HepG2 (cell line): ENCODE measurements around the gene NUFIP2. TPM values are rescaled to one million over a fixed set of nuclear protein-coding genes. Genes with fewer than 3 reads are reported as not detected.

Experiments used
- ATAC-seq: fragments of 200-7000 bp; cut with Tn5 transposase; 3 replicates; pipeline ENCODE4 v1.9.1; 2020; ENCODE audit warnings: mild to moderate bottlenecking, moderate library complexity
- BruUV-seq: library from RNA; stranded (reverse); fragments of 400-500 nt; replicated peaks from 2 replicates; lab custom pipeline; 2021; lab: Mats Ljungman, UMichigan
- CTCF ChIA-PET: fragments of 300-600 bp; formaldehyde crosslinking; extraction: SDS; loops from one replicate; lab custom pipeline; 2021; ENCODE audit warnings: low total read pairs, inconsistent platforms, low intra/inter-chr PET ratio; lab: Yijun Ruan, JAX
- POLR2A ChIA-PET: fragments of 350-600 bp; sonication (Branson Sonifier 250); formaldehyde crosslinking; loops from one replicate; lab custom pipeline; 2020; ENCODE audit warnings: antibody characterized with exemption, inconsistent platforms; lab: Yijun Ruan, JAX
- DNase-seq: peaks from one replicate; pipeline ENCODE4 v3.0.0-alpha.2; 2015; ENCODE audit warnings: low spot score
- FAIRE-seq: peaks from 3 replicates; lab custom pipeline; 2011; peaks lifted over from hg19 to GRCh38; lab: Jason Lieb, UNC
- H2AFZ ChIP-seq: one replicate; pipeline ENCODE4 v1.6.1; 2011; ENCODE audit warnings: low read length, inconsistent platforms
- H3K27ac ChIP-seq: fragments of 300-600 bp; 3 replicates; pipeline ENCODE4 v1.8.0; 2011; ENCODE audit warnings: mixed run types, mild to moderate bottlenecking, mixed read lengths, low read length, inconsistent platforms; ENCODE audit not compliant: insufficient read depth; ENCODE audit errors: extremely low read length
- H3K27me3 ChIP-seq, 2 experiments: fragments of 200-600 bp in 1 of 2; 2 replicates in 1 of 2; 3 replicates in 1 of 2; pipeline versions ENCODE4 v1.6.0 to v1.8.0; 2011; ENCODE audit warnings: low read length in 2 of 2, mild to moderate bottlenecking in 2 of 2, moderate library complexity in 2 of 2, inconsistent platforms in 1 of 2; ENCODE audit not compliant: insufficient read depth in 2 of 2, control insufficient read depth in 1 of 2
- H3K36me3 ChIP-seq, 2 experiments: fragments of 200-600 bp in 1 of 2; replicated peaks in 1 of 2; 2 replicates in 1 of 2; 3 replicates in 1 of 2; pipeline versions ENCODE4 v1.5.1 to v1.8.0; 2011; ENCODE audit warnings: low read length in 2 of 2, inconsistent platforms in 1 of 2; ENCODE audit not compliant: insufficient read depth in 2 of 2, control insufficient read depth in 1 of 2
- H3K4me1 ChIP-seq: 2 replicates; pipeline ENCODE4 v1.5.1; 2012; ENCODE audit warnings: low read length, inconsistent platforms; ENCODE audit not compliant: insufficient read depth
- H3K4me2 ChIP-seq: 2 replicates; pipeline ENCODE4 v1.6.0; 2011; ENCODE audit warnings: low read depth, low read length, inconsistent platforms
- H3K4me3 ChIP-seq, 3 experiments: fragments of 200-600 bp in 1 of 3; sonication (generic), shearing (Covaris generic) in 1 of 3; replicated peaks in 1 of 3; 2 replicates each; pipeline ENCODE4 v1.5.1; 2011 to 2016; ENCODE audit warnings: low read length in 3 of 3, inconsistent platforms in 2 of 3, low read depth in 2 of 3, mild to moderate bottlenecking in 2 of 3, control low read depth in 1 of 3, mixed read lengths in 1 of 3; ENCODE audit not compliant: insufficient read depth in 1 of 3
- H3K79me2 ChIP-seq: one replicate; pipeline ENCODE4 v1.6.1; 2011; ENCODE audit warnings: low read length, inconsistent platforms; ENCODE audit not compliant: insufficient read depth
- H3K9ac ChIP-seq: 2 replicates; pipeline ENCODE4 v1.6.0; 2011; ENCODE audit warnings: mild to moderate bottlenecking, low read depth, low read length, inconsistent platforms; ENCODE audit not compliant: insufficient read depth
- H3K9me3 ChIP-seq: 2 replicates; pipeline ENCODE4 v1.5.1; 2012; ENCODE audit warnings: mild to moderate bottlenecking, low read length
- H4K20me1 ChIP-seq: 2 replicates; pipeline ENCODE4 v1.6.0; 2011; ENCODE audit warnings: inconsistent platforms, mild to moderate bottlenecking, low read length, moderate library complexity; ENCODE audit not compliant: insufficient read depth
- CEBPB ChIP-seq: IDR thresholded peaks from 2 replicates; pipeline ENCODE4 v1.6.1; 2011; ENCODE audit warnings: low read depth, low read length, improper control_type of control experiment, borderline replicate concordance
- MAF1 ChIP-seq: sonication (generic); formaldehyde crosslinking; IDR thresholded peaks from 2 replicates; pipeline ENCODE4 v1.5.0; 2020; ENCODE audit warnings: missing genetic modification reagents, borderline replicate concordance
- ZBTB3 ChIP-seq: sonication (generic); formaldehyde crosslinking; IDR thresholded peaks from 2 replicates; pipeline ENCODE4 v1.4.0; 2020; ENCODE audit warnings: low read depth, mild to moderate bottlenecking, moderate library complexity, missing genetic modification reagents, borderline replicate concordance
- ZBTB7A ChIP-seq: sonication (generic); formaldehyde crosslinking; IDR thresholded peaks from 2 replicates; pipeline ENCODE4 v1.8.0; 2022; ENCODE audit warnings: mild to moderate bottlenecking, missing genetic modification reagents
- ZNF496 ChIP-seq: sonication (generic); formaldehyde crosslinking; IDR thresholded peaks from 2 replicates; pipeline ENCODE4 v1.8.1; 2023; ENCODE audit warnings: mild to moderate bottlenecking, moderate library complexity, missing genetic modification reagents; ENCODE audit not compliant: insufficient replicate concordance
- WGBS: methylation state at CpG from one replicate; pipeline ENCODE4 v1.1.6; 2017; ENCODE audit warnings: low lambda C conversion rate; 5-methylcytosine and 5-hydroxymethylcytosine counted together
- in situ Hi-C: cut with HindIII; loops from 2 replicates; pipeline ENCODE4 v1.10.0; 2017; ENCODE audit warnings: low pct_unique_long_range_greater_than_20kb; ENCODE audit not compliant: extremely low pct_ligation_motif_present
- intact Hi-C: fragments of 100-400 bp; cut with micrococcal nuclease; formaldehyde crosslinking; loops from one replicate; pipeline ENCODE4 v1.10.0; 2022; ENCODE audit not compliant: unreplicated experiment
- polyA plus RNA-seq, 8 experiments: library from polyadenylated mRNA; depleted of rRNA in 3 of 8; stranded (reverse) in 7 of 8; unstranded in 1 of 8; fragments of >200 nt; fragmentation: Illumina TruSeq in 4 of 8; extraction: Trizol in 4 of 8; gene quantifications; 2 replicates each; pipeline versions ENCODE4 v1.2.1 to v1.2.3, GENCODE V29; 2011 to 2016; ENCODE audit warnings: low read depth in 4 of 8, missing spikeins in 1 of 8, mixed read lengths in 1 of 8; ENCODE audit not compliant: insufficient read depth in 1 of 8
- total RNA-seq, 5 experiments: library from RNA; depleted of rRNA; stranded (reverse); fragments of >200 nt; fragmentation: Illumina TruSeq; extraction: Trizol; gene quantifications; 2 replicates each; pipeline ENCODE4 v1.2.3, GENCODE V29; 2016; ENCODE audit warnings: low read depth in 1 of 5

NUFIP2 gene
- total and polyA plus RNA-seq, 2 of the 13 experiments (the other 11 are each of a cell fraction or from before 2014, with no cell fraction given) = 10.3 to 30.8 TPM

DNA sequence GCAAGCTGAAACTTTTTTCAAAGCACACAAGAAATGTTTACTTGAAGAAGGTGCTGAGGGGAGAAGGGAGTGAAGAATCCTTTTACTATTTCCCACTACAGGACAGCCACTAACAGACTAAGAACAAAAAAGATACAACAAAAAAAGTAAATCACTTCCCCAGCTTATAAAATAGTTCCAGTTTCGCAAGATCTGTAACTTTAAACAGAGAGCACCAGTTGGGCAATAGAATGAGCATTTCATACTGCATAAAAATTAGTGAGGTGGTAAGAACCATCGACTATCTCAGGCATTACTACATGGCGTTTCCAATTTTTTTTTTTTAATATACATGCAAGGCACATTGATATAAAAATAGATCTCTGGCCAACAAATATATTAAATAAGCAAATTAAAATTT, 36.2 kb downstream of the NUFIP2 start:
- Histone ChIP-seq H3K4me2 (no peak overlapping the region), H2AFZ (no peak overlapping the region), H3K4me1 (no peaks in the 10 kb centered on the region), H3K27me3 (no peaks in the 10 kb centered on the region), H4K20me1 (no peaks in the 10 kb centered on the region; the same call in 1 of the 2 replicates), H3K4me3 (no peak overlapping the region), H3K9ac (no peak overlapping the region), H3K36me3 (peaks cover 4 to 22% of the 10 kb centered on the region in 2 experiments; a peak in 3 of 5 replicates), H3K27ac (no peak overlapping the region), H3K9me3 (no peaks in the 10 kb centered on the region), H3K79me2 (no peaks in the 10 kb centered on the region)
- no TSS peak for BruUV-seq
- FAIRE-seq = no peak
- ChIA-PET CTCF (no interaction called here), POLR2A (interaction anchor here (1.2 to 1.5 kb wide), 2 partner anchors 36 to 338 kb away, joined by 3 to 6 read pairs; partner anchors contain the start of gene NUFIP2)
- WGBS = 94% methylated on average over 3 of the region's 3 CpGs
- no peak for DNase-seq
- in situ Hi-C loops = no loop called here
- TF ChIP-seq CEBPB (peak; percentile 53; the same call in 1 of the 2 replicates), MAF1 (CRISPR knock-in tag) (no peak)
- intact Hi-C loops = no loop called here
- no peak for ATAC-seq

- DNase-seq (no peak), FAIRE-seq (no peak), ATAC-seq (no peak)
- peaks cover 2 to 18% of the 10 kb centered on the region in 2 experiments; a peak in 2 of 5 replicates for H3K36me3 ChIP-seq
- no peak overlapping the region for H2AFZ ChIP-seq
- POLR2A ChIA-PET = interaction anchor here (1.2 to 1.6 kb wide), 3 partner anchors 16 to 339 kb away, joined by 3 to 6 read pairs (median 5); partner anchors contain the start of gene NUFIP2
- no TSS peak for BruUV-seq
- H3K9ac ChIP-seq = no peak overlapping the region
- H3K4me3 ChIP-seq = no peak overlapping the region
- TF ChIP-seq ZBTB3 (CRISPR knock-in tag) = no peak
- no peak for TF ChIP-seq ZNF496 (CRISPR knock-in tag)
- no peak for TF ChIP-seq ZBTB7A
- H3K4me1 ChIP-seq = no peaks in the 10 kb centered on the region
- no peaks in the 10 kb centered on the region for H3K9me3 ChIP-seq
- H3K4me2 ChIP-seq = no peak overlapping the region
- peaks cover 3% of the 10 kb centered on the region; the same call in 1 of the 2 replicates for H4K20me1 ChIP-seq
- CTCF ChIA-PET = no interaction called here
- in situ Hi-C loops (no loop called here), intact Hi-C loops (no loop called here)
- H3K79me2 ChIP-seq = no peaks in the 10 kb centered on the region
- no peaks in the 10 kb centered on the region for H3K27me3 ChIP-seq
- 92% methylated on average over 8 of the region's 8 CpGs for WGBS
- no peak overlapping the region for H3K27ac ChIP-seq
Observed at GRCh38 chr17:29256735-29257466, 37.0 kb downstream of the NUFIP2 start.
